IPS DF 19.7 (cell line): ENCODE results near the gene HOXD12.

Experiments used
- DNase-seq: peaks from one replicate; pipeline ENCODE4 v3.0.0-alpha.2; 2013; ENCODE audit warnings: low read depth, low spot score

The HOXD12 gene

GRCh38 chr2:176118601-176119339 is 19.2 kb downstream of the HOXD12 start:
- no peak for DNase-seq

- DNase-seq = no peak
Measured at GRCh38 chr2:176120364-176121189, 21.0 kb downstream of the HOXD12 start.

GRCh38 chr2:176121190-176122051 is 21.8 kb downstream of the HOXD12 start:
- no peak for DNase-seq

DNA sequence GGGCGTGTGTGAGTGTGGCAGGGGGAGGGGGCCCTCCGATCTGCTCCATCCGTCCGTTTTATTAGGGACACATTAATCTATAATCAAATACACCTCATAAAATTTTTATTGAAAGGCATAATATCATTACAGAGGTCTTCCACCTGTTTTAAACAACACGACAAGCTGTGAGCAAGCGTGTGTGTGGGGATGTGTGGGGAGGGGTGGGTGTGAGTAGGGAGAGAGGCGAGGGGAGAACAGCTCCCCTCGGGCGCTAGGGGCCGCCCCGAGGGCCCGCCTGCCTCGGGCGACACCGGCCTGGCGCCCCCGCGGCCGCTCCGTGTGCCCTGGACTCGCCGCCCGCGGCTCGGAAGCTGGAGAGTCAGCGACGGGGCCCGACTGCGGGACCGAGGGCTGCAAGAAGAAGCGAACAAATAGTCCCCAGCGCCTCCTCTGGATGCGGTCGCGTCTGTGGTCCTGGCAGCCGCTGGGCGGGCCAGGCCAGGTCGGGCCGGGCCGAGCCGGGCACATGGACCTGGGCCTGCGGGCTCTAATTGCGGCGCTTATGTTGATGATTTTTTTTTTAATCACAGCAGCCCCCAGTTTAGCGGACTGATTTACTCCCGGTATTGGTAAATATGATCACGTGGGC is 22.6 kb downstream of the HOXD12 start:
- DNase-seq = no peak

GRCh38 chr2:176122683-176123410 is 23.3 kb downstream of the HOXD12 start, which contains the start of gene HOXD9:
Gene HOXD9 (plus strand): TSS chr2:176122719. CDS start chr2:176122769, 50 bp downstream.
- DNase-seq = no peak

GRCh38 chr2:176123411-176124109 is 24.0 kb downstream of the HOXD12 start:
- DNase-seq = no peak

- no peak for DNase-seq
Measured at GRCh38 chr2:176124110-176124946, 24.7 kb downstream of the HOXD12 start.

DNA sequence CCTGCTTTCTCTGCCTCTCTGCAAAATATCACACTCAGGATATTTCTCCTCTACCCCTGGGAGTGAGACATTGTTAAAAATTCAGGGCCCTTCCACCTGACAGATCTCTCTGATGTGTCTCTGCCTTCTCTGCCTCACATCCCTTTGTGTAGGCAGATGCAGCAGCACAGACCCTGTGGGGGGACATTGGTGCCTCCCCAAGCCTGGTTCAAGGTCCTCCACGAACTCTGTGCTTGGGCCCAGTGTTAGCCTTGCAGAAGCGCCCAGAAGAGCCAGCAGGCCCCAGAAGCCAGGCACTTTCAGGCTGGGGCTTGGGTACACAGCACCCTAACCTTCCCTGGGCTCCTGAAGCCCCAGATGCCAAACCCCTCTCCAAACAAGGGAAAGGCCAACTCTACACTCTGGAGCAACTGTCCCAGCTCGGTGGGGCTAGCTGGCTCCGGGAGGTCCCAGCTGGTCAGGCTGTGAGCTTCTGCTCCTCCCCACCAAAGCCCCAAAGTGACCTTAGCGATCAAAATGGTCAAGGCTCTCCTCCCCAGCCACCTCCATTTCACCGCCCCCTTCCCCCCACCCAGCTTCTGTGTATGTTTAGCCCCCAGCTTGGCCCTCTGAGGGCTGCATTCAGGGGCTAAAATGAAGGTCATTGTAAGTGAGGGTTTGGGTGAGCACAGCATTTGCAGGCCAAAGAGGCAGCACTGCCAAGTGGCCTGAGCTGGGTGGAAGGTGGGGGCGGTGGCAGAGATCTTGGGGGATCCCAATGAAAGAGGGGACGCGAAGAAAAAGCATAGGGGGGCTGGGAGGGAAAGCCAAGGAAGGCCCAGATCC is 25.6 kb downstream of the HOXD12 start:
- DNase-seq = no peak

GRCh38 chr2:176125772-176126054 is 26.1 kb downstream of the HOXD12 start:
- DNase-seq = no peak

DNA sequence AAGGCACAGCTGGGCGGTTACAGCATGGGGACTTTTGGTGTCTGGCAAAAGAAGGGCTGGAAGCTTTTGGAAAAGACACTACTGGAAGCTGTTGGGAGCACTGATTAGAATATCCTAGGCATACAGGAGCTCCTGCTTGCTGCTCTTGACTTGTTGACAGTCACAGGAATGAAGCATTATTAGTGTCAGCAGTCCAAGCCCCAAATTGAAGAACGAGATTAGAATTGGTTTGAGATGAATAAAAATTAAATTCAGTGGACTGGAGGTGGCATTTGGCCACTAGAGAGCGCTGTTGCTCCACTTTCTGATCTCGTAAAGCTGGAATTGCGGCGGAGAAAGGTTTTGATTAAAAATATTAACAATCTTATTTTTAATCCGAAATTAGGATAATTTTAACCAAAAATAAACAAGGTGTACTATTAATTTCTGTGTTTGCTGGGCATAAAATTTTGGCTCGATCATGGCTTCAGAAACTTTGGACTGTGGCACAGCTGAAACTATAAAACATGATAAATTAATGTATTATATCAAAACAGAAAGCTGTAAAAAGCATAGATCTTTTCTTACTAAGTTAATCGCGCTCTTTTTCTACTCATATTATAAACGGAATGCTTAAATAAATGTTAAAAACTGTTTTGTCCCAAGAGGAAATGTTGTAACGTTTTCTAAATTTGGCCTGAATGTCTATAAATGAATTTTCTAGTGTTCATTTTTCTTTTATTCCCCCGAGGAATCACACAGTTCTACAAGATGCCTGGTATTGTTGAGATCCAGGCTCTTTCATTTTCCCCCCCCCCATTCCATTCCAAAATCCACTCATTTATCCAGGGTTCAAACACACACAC is 27.6 kb downstream of the HOXD12 start:
- no peak for DNase-seq

DNA sequence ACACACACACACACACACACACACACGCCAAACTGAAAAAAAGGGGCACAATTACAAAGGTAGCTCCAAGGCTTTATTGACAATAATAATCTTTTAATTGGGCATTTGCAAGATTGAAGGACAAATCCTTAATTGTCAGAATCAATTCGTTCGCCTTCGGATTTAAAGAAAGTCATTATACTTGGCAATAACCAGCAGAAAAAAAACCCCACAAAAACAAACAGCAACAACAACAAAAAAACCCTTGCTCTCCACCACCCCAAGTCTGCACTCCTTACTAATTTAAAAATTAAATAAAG is 28.1 kb downstream of the HOXD12 start:
- DNase-seq = no peak

DNA sequence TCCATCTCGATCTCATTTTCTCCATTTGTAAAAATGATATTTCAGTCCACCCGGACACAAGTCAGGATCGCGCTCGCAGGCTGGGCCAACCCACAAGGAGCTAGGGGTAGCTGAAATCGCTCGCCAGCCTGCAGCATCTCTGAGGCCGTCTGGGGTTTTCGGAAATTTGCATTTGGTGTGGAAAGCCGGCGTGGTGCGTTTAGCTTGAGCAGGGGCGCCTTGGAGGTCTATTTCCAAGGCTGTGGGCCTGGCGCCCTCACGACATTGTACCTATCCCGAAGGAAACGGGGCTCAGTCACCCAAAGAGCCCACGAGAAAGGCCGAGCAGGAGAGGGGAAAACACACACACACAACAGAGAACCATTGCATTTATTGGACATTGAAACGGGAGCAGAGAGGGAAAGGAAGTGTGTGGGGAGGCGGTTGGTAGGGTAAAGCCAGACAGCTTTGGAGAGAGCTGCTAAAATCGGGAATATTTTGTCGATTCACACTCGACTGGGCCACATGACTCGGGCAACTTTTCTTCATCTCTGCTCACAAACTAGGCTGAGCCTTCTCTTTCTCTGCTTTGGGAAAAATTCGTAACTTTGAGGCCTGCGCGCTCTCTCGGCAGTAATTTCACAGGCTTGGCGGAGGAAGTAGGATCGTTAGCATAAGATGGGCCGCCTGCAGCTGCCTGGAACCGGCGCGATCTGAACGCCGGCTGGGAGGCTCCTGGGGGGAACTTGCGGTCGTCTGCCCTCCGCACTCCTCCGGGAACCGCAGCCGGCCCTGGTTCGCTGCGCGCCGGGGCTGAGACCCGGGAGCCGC is 28.8 kb downstream of the HOXD12 start:
- DNase-seq = no peak

- no peak for DNase-seq
Measured at GRCh38 chr2:176128982-176129796, 29.6 kb downstream of the HOXD12 start, which contains the start of gene HOXD8. Gene HOXD8 (plus strand): TSS chr2:176129705. CDS start chr2:176130367, 662 bp downstream.

DNA sequence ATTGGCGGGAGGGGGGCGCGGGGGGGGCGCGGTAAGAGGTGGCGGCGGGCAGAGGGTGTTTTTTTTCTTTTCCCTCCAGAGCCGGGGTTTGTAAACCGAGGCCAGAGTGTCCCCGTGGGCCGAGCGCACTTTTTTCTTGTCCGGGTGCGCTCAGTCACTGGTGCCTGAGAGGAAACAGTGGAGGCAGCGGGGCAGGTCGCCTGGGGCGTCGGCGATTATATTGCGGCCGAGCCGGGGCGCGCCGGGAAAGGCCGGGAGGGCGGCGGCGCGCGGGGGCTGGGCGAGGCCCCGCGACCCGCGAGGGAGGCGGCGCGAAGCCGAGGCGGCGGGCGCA is 30.2 kb downstream of the HOXD12 start:
- DNase-seq = no peak

DNA sequence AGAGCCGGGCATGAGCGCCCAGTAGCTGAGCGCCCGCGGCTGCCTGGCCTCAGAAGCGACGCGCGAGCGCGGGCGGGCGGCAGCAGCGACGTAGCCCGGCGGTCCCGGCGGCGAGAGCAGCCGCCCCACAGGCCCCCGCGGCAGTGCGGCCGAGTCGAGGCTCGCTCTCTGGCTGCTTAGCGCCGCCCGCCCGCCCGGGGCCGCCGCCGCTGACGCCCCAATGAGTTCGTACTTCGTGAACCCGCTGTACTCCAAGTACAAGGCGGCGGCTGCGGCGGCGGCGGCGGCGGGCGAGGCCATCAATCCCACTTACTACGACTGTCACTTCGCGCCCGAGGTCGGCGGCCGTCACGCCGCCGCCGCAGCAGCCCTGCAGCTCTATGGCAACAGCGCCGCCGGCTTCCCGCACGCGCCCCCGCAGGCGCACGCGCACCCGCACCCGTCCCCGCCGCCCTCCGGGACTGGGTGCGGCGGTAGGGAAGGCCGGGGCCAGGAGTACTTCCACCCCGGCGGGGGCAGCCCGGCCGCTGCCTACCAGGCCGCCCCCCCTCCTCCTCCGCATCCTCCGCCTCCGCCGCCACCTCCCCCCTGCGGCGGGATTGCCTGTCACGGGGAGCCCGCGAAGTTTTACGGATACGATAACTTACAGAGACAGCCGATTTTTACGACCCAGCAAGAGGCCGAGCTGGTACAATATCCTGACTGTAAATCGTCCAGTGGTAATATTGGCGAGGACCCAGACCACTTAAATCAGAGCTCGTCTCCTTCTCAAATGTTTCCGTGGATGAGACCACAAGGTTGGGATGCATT is 30.8 kb downstream of the HOXD12 start:
- no peak for DNase-seq
